Tibial artery (tissue), 4 donors: Measurements from ENCODE around the gene HPCAL1.

Experiments used
- DNase-seq, 2 donors: peaks; one replicate each; pipeline ENCODE4 v3.0.0-alpha.2; 2019
- H3K27ac ChIP-seq, 2 donors: fragments of 200-600 bp; sonication (generic) in 1 of 2; 1 replicate in 1 of 2; 2 replicates in 1 of 2; pipeline ENCODE4 v1.5.1; 2018 to 2019; ENCODE audit warnings: mild to moderate bottlenecking in 1 of 2
- H3K27me3 ChIP-seq, 2 donors: fragments of 200-600 bp; sonication (generic) in 1 of 2; one replicate each; pipeline versions ENCODE4 v1.5.1 to v1.6.0; 2016 to 2019
- H3K36me3 ChIP-seq, 3 donors: fragments of 200-600 bp; sonication (generic) in 2 of 3; one replicate each; pipeline ENCODE4 v1.5.1; 2016 to 2019; ENCODE audit warnings: mild to moderate bottlenecking in 2 of 3
- H3K4me1 ChIP-seq, 4 donors: fragments of 200-600 bp; sonication (generic) in 2 of 4; 1 replicate in 3 of 4; 2 replicates in 1 of 4; pipeline ENCODE4 v1.5.1; 2016 to 2019
- H3K4me3 ChIP-seq, 2 donors: fragments of 200-600 bp; sonication (generic) in 1 of 2; 1 replicate in 1 of 2; 2 replicates in 1 of 2; pipeline ENCODE4 v1.5.1; 2018 to 2019; ENCODE audit warnings: mild to moderate bottlenecking in 2 of 2
- H3K9me3 ChIP-seq, 3 donors: fragments of 200-600 bp; sonication (generic) in 1 of 3; one replicate each; pipeline ENCODE4 v1.5.1; 2016 to 2019
- intact Hi-C: fragments of 100-400 bp; cut with DNase I; formaldehyde crosslinking; loops from one replicate; pipeline ENCODE4 v1.15.0; 2023; ENCODE audit warnings: low total_unique reads
- TF ChIP-seq, protein P1 (sequence below), 2 experiments: fragments of 200-600 bp in 1 of 2; fragments of 450-650 bp in 1 of 2; IDR thresholded peaks; one replicate each; pipeline ENCODE4 v1.5.1; 2017 to 2019; ENCODE audit warnings: antibody characterized with exemption in 2 of 2, mild to moderate bottlenecking in 1 of 2, moderate library complexity in 1 of 2

Gene HPCAL1

DNA sequence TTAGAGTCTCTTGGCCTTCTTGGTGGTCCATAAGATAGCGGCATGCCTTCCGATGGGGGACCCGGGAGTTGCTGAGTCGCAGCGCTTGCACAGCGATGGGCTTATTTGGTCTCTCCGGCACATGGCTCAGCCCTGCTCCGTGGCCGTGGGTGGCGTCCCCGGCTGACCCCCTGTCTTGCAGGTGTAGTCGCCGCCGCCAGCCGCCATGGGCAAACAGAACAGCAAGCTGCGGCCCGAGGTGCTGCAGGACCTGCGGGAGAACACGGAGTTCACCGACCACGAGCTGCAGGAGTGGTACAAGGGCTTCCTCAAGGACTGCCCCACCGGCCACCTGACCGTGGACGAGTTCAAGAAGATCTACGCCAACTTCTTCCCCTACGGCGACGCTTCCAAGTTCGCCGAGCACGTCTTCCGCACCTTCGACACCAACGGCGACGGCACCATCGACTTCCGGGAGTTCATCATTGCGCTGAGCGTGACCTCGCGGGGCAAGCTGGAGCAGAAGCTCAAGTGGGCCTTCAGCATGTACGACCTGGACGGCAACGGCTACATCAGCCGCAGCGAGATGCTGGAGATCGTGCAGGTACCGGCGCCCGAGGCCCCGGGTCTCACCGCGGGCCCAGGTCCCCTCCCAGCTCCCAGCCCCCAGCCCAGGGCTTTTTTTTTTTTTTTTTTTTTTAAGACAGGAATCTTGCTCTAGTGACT is 117.0 kb downstream of the HPCAL1 start:
- Histone ChIP-seq H3K27me3 (no peaks in the 10 kb centered on the region), H3K9me3 (no peaks in the 10 kb centered on the region), H3K27ac (no peak overlapping the region), H3K4me3 (no peak overlapping the region), H3K36me3 (peaks cover 3 to 37% (median 13%) of the 10 kb centered on the region in 3 donors), H3K4me1 (no peaks in the 10 kb centered on the region)
- intact Hi-C loops: no loop called here
- DNase-seq: no peak
- TF ChIP-seq, protein P1, sequence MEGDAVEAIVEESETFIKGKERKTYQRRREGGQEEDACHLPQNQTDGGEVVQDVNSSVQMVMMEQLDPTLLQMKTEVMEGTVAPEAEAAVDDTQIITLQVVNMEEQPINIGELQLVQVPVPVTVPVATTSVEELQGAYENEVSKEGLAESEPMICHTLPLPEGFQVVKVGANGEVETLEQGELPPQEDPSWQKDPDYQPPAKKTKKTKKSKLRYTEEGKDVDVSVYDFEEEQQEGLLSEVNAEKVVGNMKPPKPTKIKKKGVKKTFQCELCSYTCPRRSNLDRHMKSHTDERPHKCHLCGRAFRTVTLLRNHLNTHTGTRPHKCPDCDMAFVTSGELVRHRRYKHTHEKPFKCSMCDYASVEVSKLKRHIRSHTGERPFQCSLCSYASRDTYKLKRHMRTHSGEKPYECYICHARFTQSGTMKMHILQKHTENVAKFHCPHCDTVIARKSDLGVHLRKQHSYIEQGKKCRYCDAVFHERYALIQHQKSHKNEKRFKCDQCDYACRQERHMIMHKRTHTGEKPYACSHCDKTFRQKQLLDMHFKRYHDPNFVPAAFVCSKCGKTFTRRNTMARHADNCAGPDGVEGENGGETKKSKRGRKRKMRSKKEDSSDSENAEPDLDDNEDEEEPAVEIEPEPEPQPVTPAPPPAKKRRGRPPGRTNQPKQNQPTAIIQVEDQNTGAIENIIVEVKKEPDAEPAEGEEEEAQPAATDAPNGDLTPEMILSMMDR (IDR thresholded peaks at IDR 0.05): no peak

DNA sequence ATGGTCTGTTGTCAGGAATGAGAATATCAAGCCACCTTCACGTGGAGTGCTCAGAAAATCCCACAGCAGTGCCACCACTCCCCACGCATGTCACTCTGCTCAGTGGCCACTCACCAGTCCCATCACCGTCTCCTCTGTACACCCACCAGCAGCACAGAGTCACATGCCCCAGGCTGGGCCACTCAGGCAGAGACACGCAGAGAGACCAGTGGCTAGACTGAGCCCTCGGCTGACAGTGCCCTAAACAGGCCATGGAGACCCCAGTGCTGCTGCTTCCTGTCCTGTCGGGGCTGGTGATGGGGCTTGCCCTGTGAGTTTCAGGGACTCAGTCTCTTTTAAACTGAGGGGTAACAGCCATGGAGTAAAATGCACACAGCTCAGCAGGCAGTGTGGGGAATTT is 119.5 kb downstream of the HPCAL1 start:
- DNase-seq: no peak
- intact Hi-C loops: no loop called here
- Histone ChIP-seq H3K4me3 (no peak overlapping the region), H3K4me1 (no peaks in the 10 kb centered on the region), H3K27ac (no peak overlapping the region), H3K9me3 (no peaks in the 10 kb centered on the region), H3K27me3 (no peaks in the 10 kb centered on the region), H3K36me3 (peaks cover 3 to 63% (median 24%) of the 10 kb centered on the region in 3 donors)
- TF ChIP-seq, protein P1 (IDR thresholded peaks at IDR 0.05): no peak

DNA sequence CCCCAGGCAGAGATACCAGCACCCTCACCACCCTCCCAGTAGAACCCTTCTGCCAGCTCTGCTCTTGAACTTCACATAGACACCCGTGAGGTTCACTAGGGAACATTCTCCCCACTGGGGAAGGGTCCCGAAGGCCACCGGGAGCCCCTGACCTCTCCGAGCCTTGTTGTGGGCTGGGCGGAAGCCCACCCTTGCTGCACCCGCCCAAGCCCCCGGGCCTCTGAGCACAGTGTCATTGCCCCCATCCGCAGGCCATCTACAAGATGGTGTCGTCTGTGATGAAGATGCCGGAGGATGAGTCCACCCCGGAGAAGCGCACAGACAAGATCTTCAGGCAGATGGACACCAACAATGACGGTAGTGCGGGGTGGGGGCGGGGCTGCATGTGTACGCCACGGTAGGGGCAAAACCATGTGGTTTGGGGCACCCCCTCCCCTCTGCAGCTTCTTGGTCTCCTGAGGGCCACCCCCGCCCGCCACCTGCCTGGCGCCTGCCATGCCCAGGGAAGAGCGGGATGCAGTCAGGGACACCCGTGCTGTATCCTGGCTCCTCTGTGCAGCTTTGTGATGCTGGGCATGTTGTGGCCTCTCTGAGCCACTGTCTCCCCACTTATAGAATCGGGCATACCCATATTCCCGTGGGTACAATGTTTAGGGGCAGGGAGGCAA is 120.2 kb downstream of the HPCAL1 start:
- H3K36me3 ChIP-seq: peaks cover 3 to 69% (median 25%) of the 10 kb centered on the region in 3 donors
- DNase-seq: no peak
- H3K27ac ChIP-seq: no peak overlapping the region
- no peaks in the 10 kb centered on the region for H3K27me3 ChIP-seq
- H3K4me3 ChIP-seq: no peak overlapping the region
- TF ChIP-seq, protein P1 (IDR thresholded peaks at IDR 0.05): no peak
- H3K4me1 ChIP-seq: no peaks in the 10 kb centered on the region
- H3K9me3 ChIP-seq: no peaks in the 10 kb centered on the region
- intact Hi-C loops: no loop called here

DNA sequence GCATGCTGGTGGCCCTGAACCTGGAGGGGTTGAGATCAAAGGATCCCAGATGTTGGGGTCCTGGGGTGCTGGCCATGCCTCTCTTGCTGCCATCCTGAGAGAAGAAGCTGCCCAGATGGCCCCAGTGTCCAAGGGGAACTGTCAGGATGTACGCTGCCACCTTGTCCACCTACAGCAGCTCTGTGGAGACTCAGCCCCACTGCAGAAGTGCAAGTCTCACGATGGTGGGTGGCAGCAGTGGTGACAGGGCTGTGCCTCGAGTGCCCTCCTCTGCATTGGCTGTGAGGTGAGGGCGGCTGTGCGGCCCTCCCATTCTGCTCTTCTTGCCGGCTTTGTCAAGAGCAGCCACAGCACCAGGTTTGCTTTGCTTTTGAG is 120.7 kb downstream of the HPCAL1 start:
- H3K27me3 ChIP-seq: no peaks in the 10 kb centered on the region
- TF ChIP-seq, protein P1 (IDR thresholded peaks at IDR 0.05): no peak
- peaks cover 3 to 71% (median 25%) of the 10 kb centered on the region in 3 donors for H3K36me3 ChIP-seq
- intact Hi-C loops: no loop called here
- DNase-seq: no peak
- H3K27ac ChIP-seq: no peak overlapping the region
- H3K4me1 ChIP-seq: no peaks in the 10 kb centered on the region
- no peak overlapping the region for H3K4me3 ChIP-seq
- no peaks in the 10 kb centered on the region for H3K9me3 ChIP-seq

DNA sequence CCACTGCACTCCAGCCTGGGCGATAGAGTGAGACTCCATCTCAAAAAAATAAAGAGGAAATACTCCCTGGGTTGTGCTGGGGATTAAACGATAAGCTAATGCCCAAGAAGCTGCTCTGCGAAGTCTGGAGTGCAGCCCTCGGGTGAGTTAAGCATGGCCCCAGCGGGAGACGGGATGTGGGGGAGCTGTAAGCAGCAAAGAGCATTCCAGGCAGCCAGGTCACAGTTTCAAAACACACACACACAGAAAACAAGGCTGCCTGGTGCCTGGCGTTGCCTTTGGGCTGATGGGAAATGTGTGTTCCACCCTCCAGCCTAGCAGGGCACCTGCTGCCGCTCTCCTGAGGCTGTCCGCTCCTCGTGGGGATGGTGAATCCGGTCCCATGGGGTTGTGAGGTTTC is 121.3 kb downstream of the HPCAL1 start:
- Histone ChIP-seq H3K9me3 (no peaks in the 10 kb centered on the region), H3K36me3 (peaks cover 3 to 71% (median 25%) of the 10 kb centered on the region in 3 donors), H3K27me3 (no peaks in the 10 kb centered on the region), H3K27ac (no peak overlapping the region), H3K4me3 (no peak overlapping the region), H3K4me1 (no peaks in the 10 kb centered on the region)
- intact Hi-C loops: no loop called here
- TF ChIP-seq, protein P1 (IDR thresholded peaks at IDR 0.05): no peak
- DNase-seq: no peak
